22Rv1 (cell line): ENCODE results near the gene BCL2L13.
"Not testable (repeated sequence)": the region's sequence is repeated elsewhere in the genome, so short reads cannot be mapped to it uniquely, and the experiment has no call there.

ENCODE experiments used
- ZFX ChIP-seq: fragments of 450-650 bp; IDR thresholded peaks from 2 replicates; pipeline ENCODE4 v1.6.1; 2017; ENCODE audit warnings: antibody characterized with exemption, borderline replicate concordance
- TF ChIP-seq, protein P1 (sequence below): fragments of 450-650 bp; IDR thresholded peaks from 2 replicates; pipeline ENCODE4 v1.5.1; 2017; ENCODE audit warnings: mild to moderate bottlenecking

DNA sequence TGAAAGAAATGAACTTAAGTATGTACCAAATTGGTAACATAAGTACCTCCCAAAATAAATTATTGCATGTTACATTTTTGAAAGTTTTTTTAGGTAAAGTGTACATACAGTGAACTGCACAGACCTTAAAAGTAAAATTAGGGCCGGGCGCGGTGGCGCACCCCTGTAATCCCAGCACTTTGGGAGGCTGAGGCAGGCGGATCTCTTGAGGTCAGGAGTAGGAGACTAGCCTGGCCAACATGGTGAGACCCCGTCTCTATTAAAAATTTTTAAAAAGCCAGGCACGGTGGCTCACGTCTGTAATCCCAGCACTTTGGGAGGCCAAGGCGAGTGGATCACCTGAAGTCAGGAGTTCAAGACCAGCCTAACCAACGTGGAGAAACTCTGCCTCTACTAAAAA is 1.7 kb upstream of the BCL2L13 start:
- TF ChIP-seq, protein P1, sequence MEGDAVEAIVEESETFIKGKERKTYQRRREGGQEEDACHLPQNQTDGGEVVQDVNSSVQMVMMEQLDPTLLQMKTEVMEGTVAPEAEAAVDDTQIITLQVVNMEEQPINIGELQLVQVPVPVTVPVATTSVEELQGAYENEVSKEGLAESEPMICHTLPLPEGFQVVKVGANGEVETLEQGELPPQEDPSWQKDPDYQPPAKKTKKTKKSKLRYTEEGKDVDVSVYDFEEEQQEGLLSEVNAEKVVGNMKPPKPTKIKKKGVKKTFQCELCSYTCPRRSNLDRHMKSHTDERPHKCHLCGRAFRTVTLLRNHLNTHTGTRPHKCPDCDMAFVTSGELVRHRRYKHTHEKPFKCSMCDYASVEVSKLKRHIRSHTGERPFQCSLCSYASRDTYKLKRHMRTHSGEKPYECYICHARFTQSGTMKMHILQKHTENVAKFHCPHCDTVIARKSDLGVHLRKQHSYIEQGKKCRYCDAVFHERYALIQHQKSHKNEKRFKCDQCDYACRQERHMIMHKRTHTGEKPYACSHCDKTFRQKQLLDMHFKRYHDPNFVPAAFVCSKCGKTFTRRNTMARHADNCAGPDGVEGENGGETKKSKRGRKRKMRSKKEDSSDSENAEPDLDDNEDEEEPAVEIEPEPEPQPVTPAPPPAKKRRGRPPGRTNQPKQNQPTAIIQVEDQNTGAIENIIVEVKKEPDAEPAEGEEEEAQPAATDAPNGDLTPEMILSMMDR: not testable (repeated sequence)
- not testable (repeated sequence) for TF ChIP-seq ZFX
